ENCODE data around the gene CYB561.
A peak's percentile ranks its signal among the peaks of the same experiment; 100 is the strongest.

CYB561 gene

GRCh38 chr17:63436523-63437110 is 9.5 kb downstream of the CYB561 start:
- TF ChIP-seq ZNF18 (tag by site-specific recombination; IDR thresholded peaks at IDR 0.05), result no peak
- no peak for TF ChIP-seq ZNF426 (tag by site-specific recombination; IDR thresholded peaks at IDR 0.05)
- TF ChIP-seq ZNF404 (tag by site-specific recombination; IDR thresholded peaks at IDR 0.05), result no peak
- TF ChIP-seq KLF7 (tag by site-specific recombination; IDR thresholded peaks at IDR 0.05; ENCODE audit: borderline replicate concordance), result no peak
- TF ChIP-seq TCF7L2 (IDR thresholded peaks at IDR 0.05; ENCODE audit: borderline replicate concordance, low read depth, low read length), result no peak
- TF ChIP-seq SCRT2 (tag by site-specific recombination; IDR thresholded peaks at IDR 0.05), result no peak
- no peak for TF ChIP-seq AEBP2 (tag by site-specific recombination; IDR thresholded peaks at IDR 0.05; ENCODE audit: borderline replicate concordance)
- TF ChIP-seq PRDM6 (tag by site-specific recombination; IDR thresholded peaks at IDR 0.05), result no peak
- TF ChIP-seq ZNF248 (tag by site-specific recombination; IDR thresholded peaks at IDR 0.05), result no peak
- no peak for TF ChIP-seq ZNF302 (tag by site-specific recombination; IDR thresholded peaks at IDR 0.05; ENCODE audit: low read depth)
- TF ChIP-seq ZSCAN30 (tag by site-specific recombination; IDR thresholded peaks at IDR 0.05), result no peak
- no peak overlapping the region for H3K27ac ChIP-seq (ENCODE audit: extremely low read depth, low read depth, low read length)
- ChIA-PET CTCF (interaction anchor here (0.6 to 8.8 kb wide), 11 partner anchors 8 to 403 kb away, joined by 3 to 74 read pairs (median 5); partner anchors contain the start of gene ACE), POLR2A (no interaction called here)
- H3K4me3 ChIP-seq (ENCODE audit: low read depth, low read length), result no peak overlapping the region
- H3K4me1 ChIP-seq (ENCODE audit: control insufficient read depth, insufficient read depth, low read length), result no peaks in the 10 kb centered on the region; the same call in 1 of the 2 replicates
- H3K9me3 ChIP-seq (ENCODE audit: control insufficient read depth, insufficient read depth, low read depth, low read length), result no peaks in the 10 kb centered on the region
- H3K36me3 ChIP-seq (ENCODE audit: control insufficient read depth in 2 of 2, insufficient read depth in 1 of 2, low read length in 2 of 2), result peaks cover 0 to 6% of the 10 kb centered on the region in 2 experiments; a peak in 1 of 3 replicates

GRCh38 chr17:63435681-63436522 is 10.2 kb downstream of the CYB561 start:
- no peak for TF ChIP-seq ZNF596 (tag by site-specific recombination; IDR thresholded peaks at IDR 0.05)
- 0 out of 2 replicates have a peak, but pooled peaks have one; percentile 12 for TF ChIP-seq OSR2 (tag by site-specific recombination; IDR thresholded peaks at IDR 0.05)
- TF ChIP-seq GLIS1 (tag by site-specific recombination; IDR thresholded peaks at IDR 0.05), result peak; percentile 67
- H3K9me3 ChIP-seq (ENCODE audit: control insufficient read depth, insufficient read depth, low read depth, low read length), result no peaks in the 10 kb centered on the region
- ChIA-PET POLR2A (interaction anchor here (1.0 kb wide), 1 partner anchor 9 kb away, joined by 4 read pairs; no protein-coding TSS in a partner anchor), CTCF (interaction anchor here (0.6 to 8.8 kb wide), 12 partner anchors 9 to 404 kb away, joined by 3 to 74 read pairs (median 4); partner anchors contain the start of gene ACE)
- H3K36me3 ChIP-seq (ENCODE audit: control insufficient read depth in 2 of 2, insufficient read depth in 1 of 2, low read length in 2 of 2), result peaks cover 0 to 6% of the 10 kb centered on the region in 2 experiments; a peak in 1 of 3 replicates
- no peak overlapping the region for H3K4me3 ChIP-seq (ENCODE audit: low read depth, low read length)
- no peaks in the 10 kb centered on the region; the same call in 1 of the 2 replicates for H3K4me1 ChIP-seq (ENCODE audit: control insufficient read depth, insufficient read depth, low read length)
- no peak overlapping the region for H3K27ac ChIP-seq (ENCODE audit: extremely low read depth, low read depth, low read length)
